ENCODE results near the gene MCF2L. TPM values are rescaled to one million over a fixed set of nuclear protein-coding genes. Genes with fewer than 3 reads are reported as not detected.
A peak's percentile ranks its signal among the peaks of the same experiment; 100 is the strongest.

The MCF2L gene
- polyA plus RNA-seq, 1 donor from 2014 or later: 88.0 TPM

GRCh38 chr13:113032291-113032690, 63.3 kb downstream of the MCF2L start:
- H2AFZ ChIP-seq (ENCODE audit: low read depth, low read length): no peak overlapping the region
- no peaks in the 10 kb centered on the region for H3K36me3 ChIP-seq (ENCODE audit: insufficient read depth, low read length)
- no peaks in the 10 kb centered on the region for H3K27me3 ChIP-seq (ENCODE audit: insufficient read depth, low read depth, low read length)
- no peak for TF ChIP-seq EZH2 (IDR thresholded peaks at IDR 0.05; ENCODE audit: borderline replicate concordance, insufficient read depth, low read length, poor library complexity, severe bottlenecking)
- no peak for TF ChIP-seq RAD21 (conservative IDR thresholded peaks at IDR 0.05)
- TF ChIP-seq SMC3 (conservative IDR thresholded peaks at IDR 0.05; ENCODE audit: poor library complexity): no peak
- TF ChIP-seq CTCF (IDR thresholded peaks at IDR 0.05; ENCODE audit: poor library complexity, severe bottlenecking): no peak
- H3K4me3 ChIP-seq (ENCODE audit: low read length): no peak overlapping the region
- H3K9me3 ChIP-seq (ENCODE audit: low read length): peaks cover 5% of the 10 kb centered on the region
- no peak overlapping the region for H3K4me2 ChIP-seq (ENCODE audit: low read length)
- H3F3A ChIP-seq (ENCODE audit: insufficient read depth, low read length, poor library complexity, severe bottlenecking): no peaks in the 10 kb centered on the region
- no peak overlapping the region for H3K9ac ChIP-seq (ENCODE audit: low read length)
- no peaks in the 10 kb centered on the region for H3K79me2 ChIP-seq (replicated peaks; ENCODE audit: insufficient read depth, low read length)
- no peaks in the 10 kb centered on the region for H3K9me2 ChIP-seq (ENCODE audit: insufficient read depth, low read length)
- H4K20me1 ChIP-seq (ENCODE audit: insufficient read depth): no peaks in the 10 kb centered on the region
- no peak overlapping the region for H3K27ac ChIP-seq (ENCODE audit: low read length)

- Histone ChIP-seq H3K27me3 (ENCODE audit: insufficient read depth, low read depth, low read length) (no peaks in the 10 kb centered on the region), H3K4me2 (ENCODE audit: low read length) (no peak overlapping the region), H3K36me3 (ENCODE audit: insufficient read depth, low read length) (no peaks in the 10 kb centered on the region), H3F3A (ENCODE audit: insufficient read depth, low read length, poor library complexity, severe bottlenecking) (no peaks in the 10 kb centered on the region), H3K4me3 (ENCODE audit: low read length) (no peak overlapping the region), H3K27ac (ENCODE audit: low read length) (no peak overlapping the region), H3K9me2 (ENCODE audit: insufficient read depth, low read length) (no peaks in the 10 kb centered on the region), H3K9me3 (ENCODE audit: low read length) (peaks cover 5% of the 10 kb centered on the region), H3K79me2 (replicated peaks; ENCODE audit: insufficient read depth, low read length) (no peaks in the 10 kb centered on the region), H2AFZ (ENCODE audit: low read depth, low read length) (no peak overlapping the region), H3K9ac (ENCODE audit: low read length) (no peak overlapping the region), H4K20me1 (ENCODE audit: insufficient read depth) (no peaks in the 10 kb centered on the region)
- TF ChIP-seq POLR2AphosphoS5 (IDR thresholded peaks at IDR 0.05): peak; percentile 43
- TF ChIP-seq CTCF (IDR thresholded peaks at IDR 0.05; ENCODE audit: poor library complexity, severe bottlenecking): peak; percentile 18
- no peak for TF ChIP-seq EZH2 (IDR thresholded peaks at IDR 0.05; ENCODE audit: borderline replicate concordance, insufficient read depth, low read length, poor library complexity, severe bottlenecking)
These were observed 64.2 kb downstream of the MCF2L start for GRCh38 chr13:113033054-113033850.

DNA sequence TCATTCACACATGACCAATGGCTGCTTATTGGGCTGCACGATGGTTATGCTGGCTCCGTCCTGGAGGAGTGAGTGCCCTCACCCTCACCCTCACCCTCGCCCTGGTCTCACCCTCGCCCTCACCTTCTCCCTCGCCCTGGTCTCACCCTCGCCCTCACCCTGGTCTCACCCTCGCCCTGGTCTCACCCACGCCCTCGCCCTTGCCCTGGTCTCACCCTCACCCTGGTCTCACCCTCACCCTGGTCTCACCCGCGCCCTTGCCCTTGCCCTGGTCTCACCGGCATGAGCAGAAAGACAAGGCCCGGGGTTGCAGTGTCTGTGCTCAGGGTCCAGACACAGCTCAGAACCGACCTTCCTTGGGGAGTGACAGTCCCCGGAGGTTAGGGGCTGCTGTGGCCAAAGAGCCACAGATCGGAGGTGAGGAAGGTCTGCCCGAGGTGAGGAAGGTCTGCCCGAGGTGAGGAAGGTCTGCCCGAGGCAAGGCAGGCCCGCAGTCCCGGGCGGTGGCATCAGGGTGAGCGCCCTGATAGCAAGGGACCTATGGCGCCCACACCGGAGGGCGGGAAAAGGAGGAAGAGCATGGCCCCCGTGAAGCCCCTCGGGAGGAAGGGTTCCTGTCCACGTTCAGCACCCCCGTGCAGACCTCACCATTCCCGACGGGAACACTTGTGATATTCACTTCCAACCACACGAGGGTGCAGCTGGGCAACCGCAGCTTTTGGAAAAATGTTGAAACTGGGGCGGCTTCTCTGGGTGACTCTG, 65.6 kb downstream of the MCF2L start:
- Histone ChIP-seq H3F3A (ENCODE audit: insufficient read depth, low read length, poor library complexity, severe bottlenecking) (no peaks in the 10 kb centered on the region), H3K27me3 (ENCODE audit: insufficient read depth, low read depth, low read length) (no peaks in the 10 kb centered on the region), H3K9me2 (ENCODE audit: insufficient read depth, low read length) (no peaks in the 10 kb centered on the region), H3K79me2 (replicated peaks; ENCODE audit: insufficient read depth, low read length) (no peaks in the 10 kb centered on the region), H3K27ac (ENCODE audit: low read length) (no peak overlapping the region), H3K4me3 (ENCODE audit: low read length) (no peak overlapping the region), H2AFZ (ENCODE audit: low read depth, low read length) (no peak overlapping the region), H3K4me2 (ENCODE audit: low read length) (no peak overlapping the region), H3K36me3 (ENCODE audit: insufficient read depth, low read length) (no peaks in the 10 kb centered on the region), H3K9me3 (ENCODE audit: low read length) (peaks cover 5% of the 10 kb centered on the region), H4K20me1 (ENCODE audit: insufficient read depth) (no peaks in the 10 kb centered on the region), H3K9ac (ENCODE audit: low read length) (no peak overlapping the region)
- TF ChIP-seq POLR2AphosphoS5 (IDR thresholded peaks at IDR 0.05): no peak
- TF ChIP-seq, protein P1, sequence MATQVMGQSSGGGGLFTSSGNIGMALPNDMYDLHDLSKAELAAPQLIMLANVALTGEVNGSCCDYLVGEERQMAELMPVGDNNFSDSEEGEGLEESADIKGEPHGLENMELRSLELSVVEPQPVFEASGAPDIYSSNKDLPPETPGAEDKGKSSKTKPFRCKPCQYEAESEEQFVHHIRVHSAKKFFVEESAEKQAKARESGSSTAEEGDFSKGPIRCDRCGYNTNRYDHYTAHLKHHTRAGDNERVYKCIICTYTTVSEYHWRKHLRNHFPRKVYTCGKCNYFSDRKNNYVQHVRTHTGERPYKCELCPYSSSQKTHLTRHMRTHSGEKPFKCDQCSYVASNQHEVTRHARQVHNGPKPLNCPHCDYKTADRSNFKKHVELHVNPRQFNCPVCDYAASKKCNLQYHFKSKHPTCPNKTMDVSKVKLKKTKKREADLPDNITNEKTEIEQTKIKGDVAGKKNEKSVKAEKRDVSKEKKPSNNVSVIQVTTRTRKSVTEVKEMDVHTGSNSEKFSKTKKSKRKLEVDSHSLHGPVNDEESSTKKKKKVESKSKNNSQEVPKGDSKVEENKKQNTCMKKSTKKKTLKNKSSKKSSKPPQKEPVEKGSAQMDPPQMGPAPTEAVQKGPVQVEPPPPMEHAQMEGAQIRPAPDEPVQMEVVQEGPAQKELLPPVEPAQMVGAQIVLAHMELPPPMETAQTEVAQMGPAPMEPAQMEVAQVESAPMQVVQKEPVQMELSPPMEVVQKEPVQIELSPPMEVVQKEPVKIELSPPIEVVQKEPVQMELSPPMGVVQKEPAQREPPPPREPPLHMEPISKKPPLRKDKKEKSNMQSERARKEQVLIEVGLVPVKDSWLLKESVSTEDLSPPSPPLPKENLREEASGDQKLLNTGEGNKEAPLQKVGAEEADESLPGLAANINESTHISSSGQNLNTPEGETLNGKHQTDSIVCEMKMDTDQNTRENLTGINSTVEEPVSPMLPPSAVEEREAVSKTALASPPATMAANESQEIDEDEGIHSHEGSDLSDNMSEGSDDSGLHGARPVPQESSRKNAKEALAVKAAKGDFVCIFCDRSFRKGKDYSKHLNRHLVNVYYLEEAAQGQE (IDR thresholded peaks at IDR 0.05; ENCODE audit: borderline replicate concordance): no peak
- TF ChIP-seq EP300 (conservative IDR thresholded peaks at IDR 0.05; ENCODE audit: poor library complexity, severe bottlenecking): no peak
- no peak for TF ChIP-seq MXI1 (conservative IDR thresholded peaks at IDR 0.05; ENCODE audit: poor library complexity, severe bottlenecking)
- TF ChIP-seq TAF1 (IDR thresholded peaks at IDR 0.05; ENCODE audit: low read depth): no peak
- no peak for TF ChIP-seq CTCF (IDR thresholded peaks at IDR 0.05; ENCODE audit: poor library complexity, severe bottlenecking)

Measured in neural cell (in vitro differentiated cells).